Adrenal gland (tissue), 5 donors: ENCODE data around the gene ASTN1.

Experiments
- POLR2A ChIP-seq, 2 donors: fragments of 450-650 bp; IDR thresholded peaks; one replicate each; pipeline ENCODE4 v1.6.1; 2017; ENCODE audit warnings: antibody characterized with exemption in 2 of 2, mild to moderate bottlenecking in 2 of 2, moderate library complexity in 1 of 2
- TF ChIP-seq, protein P1 (sequence below), 6 experiments: fragments of 450-650 bp in 4 of 6; fragments of 200-600 bp in 2 of 6; sonication (generic) in 1 of 6; IDR thresholded peaks; 1 replicate in 5 of 6; 2 replicates in 1 of 6; pipeline versions ENCODE4 v1.5.1 to v1.8.0; 2016 to 2021; ENCODE audit warnings: antibody characterized with exemption in 6 of 6, mild to moderate bottlenecking in 2 of 6, moderate library complexity in 1 of 6
- donor health status: DM: no; HTN: no; CAD: no.

DNA sequence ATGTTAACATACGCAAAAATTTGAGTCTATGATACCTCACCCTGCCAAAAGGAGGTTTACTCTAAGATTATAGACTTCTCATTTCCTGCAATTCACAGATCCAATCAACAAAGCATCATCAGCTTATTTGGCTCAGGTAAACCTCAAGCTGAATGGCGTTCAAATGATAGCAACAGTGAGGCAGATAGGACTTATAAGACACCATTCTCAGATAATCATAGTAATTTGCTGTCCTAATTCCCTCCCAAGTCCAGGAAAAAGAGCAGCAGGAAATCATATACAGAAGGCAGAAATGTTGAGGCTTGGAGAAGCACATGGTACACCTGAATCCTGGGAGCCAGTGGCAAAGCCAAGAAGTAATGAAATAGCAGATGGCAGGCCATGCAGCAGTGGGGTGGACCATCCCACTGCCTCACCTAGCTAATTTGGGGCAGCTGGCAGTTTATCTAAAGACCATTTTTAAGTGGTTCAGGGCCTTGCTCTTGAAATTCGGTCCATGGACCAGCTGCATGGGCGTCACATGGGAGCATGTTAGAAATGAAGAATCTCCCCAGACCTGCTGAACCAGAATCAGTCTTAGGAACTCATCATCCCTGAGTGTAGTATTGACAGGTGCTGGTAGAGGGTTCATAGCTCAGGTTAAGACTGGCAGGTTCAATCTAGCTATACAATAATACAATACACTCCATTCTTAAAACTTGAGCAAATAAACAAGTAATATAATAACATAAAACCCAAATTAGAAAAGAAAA lies 57.7 kb downstream of the ASTN1 start:
- TF ChIP-seq, protein P1, sequence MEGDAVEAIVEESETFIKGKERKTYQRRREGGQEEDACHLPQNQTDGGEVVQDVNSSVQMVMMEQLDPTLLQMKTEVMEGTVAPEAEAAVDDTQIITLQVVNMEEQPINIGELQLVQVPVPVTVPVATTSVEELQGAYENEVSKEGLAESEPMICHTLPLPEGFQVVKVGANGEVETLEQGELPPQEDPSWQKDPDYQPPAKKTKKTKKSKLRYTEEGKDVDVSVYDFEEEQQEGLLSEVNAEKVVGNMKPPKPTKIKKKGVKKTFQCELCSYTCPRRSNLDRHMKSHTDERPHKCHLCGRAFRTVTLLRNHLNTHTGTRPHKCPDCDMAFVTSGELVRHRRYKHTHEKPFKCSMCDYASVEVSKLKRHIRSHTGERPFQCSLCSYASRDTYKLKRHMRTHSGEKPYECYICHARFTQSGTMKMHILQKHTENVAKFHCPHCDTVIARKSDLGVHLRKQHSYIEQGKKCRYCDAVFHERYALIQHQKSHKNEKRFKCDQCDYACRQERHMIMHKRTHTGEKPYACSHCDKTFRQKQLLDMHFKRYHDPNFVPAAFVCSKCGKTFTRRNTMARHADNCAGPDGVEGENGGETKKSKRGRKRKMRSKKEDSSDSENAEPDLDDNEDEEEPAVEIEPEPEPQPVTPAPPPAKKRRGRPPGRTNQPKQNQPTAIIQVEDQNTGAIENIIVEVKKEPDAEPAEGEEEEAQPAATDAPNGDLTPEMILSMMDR (IDR thresholded peaks at IDR 0.05) = no peak
- no peak for TF ChIP-seq POLR2A (IDR thresholded peaks at IDR 0.05)
